ENCODE measurements around the gene PAX3. TPM values are rescaled to one million over a fixed set of nuclear protein-coding genes. Genes with fewer than 3 reads are reported as not detected.

The PAX3 gene
- total and polyA plus RNA-seq, 9 of the 15 experiments (the other 6 are each of a cell fraction or from before 2014, with no cell fraction given), result not detected

- Histone ChIP-seq H3K4me3 (no peak overlapping the region), H4K20me1 (replicated peaks; ENCODE audit: control insufficient read depth, insufficient read depth, low read length) (no peaks in the 10 kb centered on the region), H3K27me3 (ENCODE audit: control insufficient read depth in 2 of 2, insufficient read depth in 2 of 2, low read length in 2 of 2) (peaks cover 0 to 76% of the 10 kb centered on the region in 2 experiments; a peak in 4 of 5 replicates), H3K79me2 (ENCODE audit: control insufficient read depth, insufficient read depth, low read length) (no peaks in the 10 kb centered on the region), H3K9me1 (ENCODE audit: control insufficient read depth, insufficient read depth, low read length) (no peaks in the 10 kb centered on the region), H3K36me3 (ENCODE audit: control insufficient read depth, insufficient read depth, low read length) (no peaks in the 10 kb centered on the region), H3K9me3 (replicated peaks; ENCODE audit: control insufficient read depth, insufficient read depth, low read depth, low read length) (no peaks in the 10 kb centered on the region), H3K4me2 (ENCODE audit: insufficient read depth, low read length) (no peak overlapping the region), H2AFZ (ENCODE audit: low read depth, low read length) (no peak overlapping the region), H3K9ac (ENCODE audit: insufficient read depth in 1 of 2, low read depth in 2 of 2, low read length in 2 of 2) (no peak overlapping the region), H3K27ac (ENCODE audit: extremely low read depth, low read depth, low read length) (no peak overlapping the region), H3K4me1 (replicated peaks in 1 of 2; ENCODE audit: control insufficient read depth in 2 of 2, insufficient read depth in 2 of 2, low read length in 2 of 2) (peaks cover 0 to 12% of the 10 kb centered on the region in 2 experiments; a peak in 1 of 5 replicates)
- intact Hi-C loops (cut with micrococcal nuclease) (no loop called here), in situ Hi-C loops (cut with MboI) (loop anchor here (25.0 kb wide), 1 partner anchor 262 kb away; no protein-coding TSS in a partner anchor)
- FAIRE-seq (no peak), DNase-seq (ENCODE audit: extremely low read depth in 1 of 4, low spot score in 3 of 4) (no peak), ATAC-seq (no peak)
- BruUV-seq (replicated peaks), result no TSS peak
- POLR2A ChIA-PET, result no interaction called here
- CTCF ChIA-PET (ENCODE audit: low intra/inter-chr PET ratio), result no interaction called here
- TF ChIP-seq ILK (tag; IDR thresholded peaks at IDR 0.05; ENCODE audit: borderline replicate concordance, low read depth) (no peak), RHOXF2B (CRISPR knock-in tag; conservative IDR thresholded peaks at IDR 0.05) (no peak), JUND (IDR thresholded peaks at IDR 0.05; ENCODE audit: borderline replicate concordance, low read depth, low read length) (no peak), JUND (tag; IDR thresholded peaks at IDR 0.05; ENCODE audit: borderline replicate concordance, low read depth, low read length) (no peak), ZBTB1 (CRISPR knock-in tag; IDR thresholded peaks at IDR 0.05; ENCODE audit: borderline replicate concordance, low read depth) (no peak), ZFP30 (CRISPR knock-in tag; IDR thresholded peaks at IDR 0.05; ENCODE audit: borderline replicate concordance) (no peak), BACH1 (tag; IDR thresholded peaks at IDR 0.05) (no peak), CREM (IDR thresholded peaks at IDR 0.05; ENCODE audit: low read depth) (no peak), PRPF4 (IDR thresholded peaks at IDR 0.05; ENCODE audit: insufficient read depth, low read depth, low read length, poor library complexity, severe bottlenecking) (no peak), GTF2F1 (IDR thresholded peaks at IDR 0.05; ENCODE audit: low read depth, low read length) (no peak), DDX20 (tag; IDR thresholded peaks at IDR 0.05; ENCODE audit: low read depth) (no peak), GATA2 (CRISPR knock-in tag; IDR thresholded peaks at IDR 0.05) (no peak), TBP (optimal IDR thresholded peaks at IDR 0.05; ENCODE audit: low read depth, low read length) (no peak), KLF1 (tag; IDR thresholded peaks at IDR 0.05) (no peak), TFAM (CRISPR knock-in tag; conservative IDR thresholded peaks at IDR 0.05) (no peak), NFRKB (IDR thresholded peaks at IDR 0.05; ENCODE audit: low read depth) (no peak)
- 2% methylated on average over 14 of the region's 20 CpGs for WGBS (ENCODE audit: insufficient coverage, low coverage, missing lambda C conversion rate)
Observed at GRCh38 chr2:222299906-222300725, 1.3 kb upstream of the PAX3 start.
